IPS DF 6.9 (cell line): ENCODE data around the gene ACTG2.

Experiments used
- DNase-seq: peaks from one replicate; pipeline ENCODE4 v3.0.0-alpha.2; 2013; ENCODE audit warnings: low read depth, low spot score
- H3K27ac ChIP-seq: one replicate; pipeline ENCODE4 v1.5.1; 2013; ENCODE audit warnings: low read length, control low read depth
- H3K27me3 ChIP-seq: 2 replicates; pipeline ENCODE4 v1.6.1; 2013; ENCODE audit warnings: mild to moderate bottlenecking, low read length; ENCODE audit not compliant: control insufficient read depth, insufficient read depth
- H3K36me3 ChIP-seq: 2 replicates; pipeline ENCODE4 v1.6.1; 2013; ENCODE audit warnings: low read length; ENCODE audit not compliant: control insufficient read depth, insufficient read depth
- H3K4me1 ChIP-seq: 2 replicates; pipeline ENCODE4 v1.6.1; 2013; ENCODE audit warnings: low read length; ENCODE audit not compliant: control insufficient read depth, insufficient read depth
- H3K4me3 ChIP-seq: 2 replicates; pipeline ENCODE4 v1.5.1; 2013; ENCODE audit warnings: mild to moderate bottlenecking, low read length
- H3K9me3 ChIP-seq: 2 replicates; pipeline ENCODE4 v1.6.1; 2013; ENCODE audit warnings: low read length, inconsistent platforms; ENCODE audit not compliant: control insufficient read depth, insufficient read depth
- WGBS: extraction: QIAGEN DNeasy Blood & Tissue Kit; methylation state at CpG from one replicate; pipeline ENCODE4 v1.1.7; 2013; ENCODE audit warnings: mixed read lengths, missing lambda C conversion rate; ENCODE audit not compliant: insufficient read length, insufficient coverage; 5-methylcytosine and 5-hydroxymethylcytosine counted together

Gene ACTG2

DNA sequence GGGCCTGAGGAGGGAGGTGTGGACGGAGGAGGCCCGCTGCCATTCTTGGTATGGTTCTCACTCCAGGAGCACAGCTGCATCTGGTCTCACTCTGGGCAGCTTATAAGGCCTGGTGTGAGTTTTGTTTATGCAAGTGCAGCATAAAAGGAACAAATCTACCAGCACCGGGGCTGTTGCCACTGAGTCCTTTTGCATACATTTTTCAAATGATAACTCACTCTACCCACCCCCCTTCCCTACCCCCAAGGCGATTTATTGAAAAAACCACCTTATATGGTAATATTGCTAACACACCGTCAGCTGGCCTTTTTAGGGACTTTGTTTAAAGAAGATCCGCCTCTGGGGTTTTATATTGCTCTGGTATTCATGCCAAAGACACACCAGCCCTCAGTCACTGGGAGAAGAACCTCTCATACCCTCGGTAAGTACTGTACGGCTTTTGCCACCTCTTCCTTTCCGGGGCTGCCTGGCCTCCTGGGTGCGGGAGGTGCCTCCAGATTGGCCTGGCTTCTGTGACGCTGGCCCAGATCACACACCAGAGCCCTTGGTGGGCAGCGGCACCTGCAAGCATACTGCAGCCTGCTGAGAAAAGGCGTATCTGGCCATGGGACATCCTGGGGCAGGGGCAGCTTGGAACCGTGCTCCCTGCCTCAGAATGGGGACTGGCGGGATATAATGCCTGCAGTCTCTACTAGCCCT lies at the start of gene ACTG2:
Gene ACTG2 (plus strand): TSS at position 378 of the 699 bp plus-strand sequence. CDS start 8,304 bp downstream, outside the sequence.
- Histone ChIP-seq H3K9me3 (no peaks in the 10 kb centered on the region), H3K4me1 (no peaks in the 10 kb centered on the region), H3K27ac (no peak within 1 kb of the TSS), H3K4me3 (no peak within 1 kb of the TSS), H3K27me3 (no peaks in the 10 kb centered on the region), H3K36me3 (no peaks in the 10 kb centered on the region; the same call in 1 of the 2 replicates)
- no peak for DNase-seq
- no CpG with 5 or more reads among the region's 15 CpGs for WGBS

DNA sequence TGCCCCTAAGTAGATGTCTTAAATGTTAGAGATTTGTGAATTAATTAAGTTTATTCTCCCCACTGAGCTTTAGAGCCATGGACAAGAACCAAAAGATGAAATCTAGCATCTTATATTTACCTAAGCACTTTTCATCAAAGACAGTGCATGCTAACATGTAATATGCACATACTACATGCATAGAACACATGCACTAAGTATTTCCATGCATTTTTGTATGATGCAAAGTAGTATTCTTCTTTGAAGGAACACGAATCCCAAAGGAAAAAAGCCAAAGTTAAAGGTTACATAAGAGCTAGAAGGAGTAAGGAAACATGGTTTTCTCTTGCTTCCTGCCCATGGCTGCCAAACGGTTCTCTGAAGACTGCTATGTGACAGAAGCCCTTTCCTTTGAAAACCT lies 48.7 kb upstream of the ACTG2 start:
- no peak overlapping the region for H3K27ac ChIP-seq
- WGBS = no CpG with 5 or more reads among the region's 2 CpGs
- no peaks in the 10 kb centered on the region for H3K4me1 ChIP-seq
- H3K4me3 ChIP-seq = no peak overlapping the region
- H3K27me3 ChIP-seq = no peaks in the 10 kb centered on the region; the same call in 1 of the 2 replicates
- peaks cover 10% of the 10 kb centered on the region; the same call in 1 of the 2 replicates for H3K36me3 ChIP-seq
- H3K9me3 ChIP-seq = no peaks in the 10 kb centered on the region
- no peak for DNase-seq

DNA sequence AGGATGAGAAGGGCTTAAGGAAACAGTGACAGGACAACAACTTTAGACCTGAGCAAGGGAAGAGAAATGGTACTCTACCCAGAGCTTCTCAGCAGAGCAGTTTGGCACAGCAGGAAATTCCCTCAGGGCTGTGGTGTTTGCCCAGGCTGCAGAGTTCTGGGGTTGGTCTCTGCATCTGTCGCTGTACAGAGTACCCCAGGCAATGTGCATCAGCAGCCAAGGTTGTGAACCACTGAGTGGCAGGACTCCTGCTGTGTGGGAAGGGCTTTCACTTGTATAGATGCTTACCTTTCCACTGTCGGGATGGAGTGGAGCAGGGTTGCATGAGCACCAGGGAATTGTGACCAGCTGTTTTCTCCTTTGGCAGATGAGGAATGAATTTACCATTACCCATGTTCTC lies 42.8 kb upstream of the ACTG2 start:
- no peaks in the 10 kb centered on the region for H3K9me3 ChIP-seq
- H3K27ac ChIP-seq = no peak overlapping the region
- H3K4me1 ChIP-seq = no peaks in the 10 kb centered on the region
- no peak overlapping the region for H3K4me3 ChIP-seq
- WGBS = no CpG with 5 or more reads among the region's 2 CpGs
- no peaks in the 10 kb centered on the region for H3K27me3 ChIP-seq
- peaks cover 24% of the 10 kb centered on the region; the same call in 1 of the 2 replicates for H3K36me3 ChIP-seq
- DNase-seq = no peak

DNA sequence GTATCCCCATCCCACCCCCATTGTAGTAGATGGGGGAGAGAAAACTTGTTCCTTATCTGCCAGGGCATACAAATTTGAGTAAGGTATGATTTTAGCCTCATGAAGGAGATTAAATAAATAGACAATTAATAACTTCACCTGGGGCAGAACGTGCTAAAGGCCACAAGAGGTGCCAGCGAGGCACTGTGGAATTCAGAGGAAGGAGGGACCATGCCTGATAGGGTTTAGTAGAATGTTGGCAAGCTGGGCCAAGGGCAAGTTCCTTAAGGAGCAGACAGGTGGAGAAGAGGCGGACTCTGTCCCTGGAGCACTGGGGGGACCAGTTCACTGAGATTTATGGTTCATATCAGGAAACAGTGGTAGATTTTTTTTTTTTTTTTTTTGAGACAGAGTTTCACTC lies 41.5 kb upstream of the ACTG2 start:
- no peak for DNase-seq
- Histone ChIP-seq H3K9me3 (no peaks in the 10 kb centered on the region), H3K36me3 (peaks cover 23% of the 10 kb centered on the region; the same call in 1 of the 2 replicates), H3K27me3 (no peaks in the 10 kb centered on the region), H3K4me3 (no peak overlapping the region), H3K27ac (no peak overlapping the region), H3K4me1 (no peaks in the 10 kb centered on the region)
- no CpG with 5 or more reads among the region's 3 CpGs for WGBS

DNA sequence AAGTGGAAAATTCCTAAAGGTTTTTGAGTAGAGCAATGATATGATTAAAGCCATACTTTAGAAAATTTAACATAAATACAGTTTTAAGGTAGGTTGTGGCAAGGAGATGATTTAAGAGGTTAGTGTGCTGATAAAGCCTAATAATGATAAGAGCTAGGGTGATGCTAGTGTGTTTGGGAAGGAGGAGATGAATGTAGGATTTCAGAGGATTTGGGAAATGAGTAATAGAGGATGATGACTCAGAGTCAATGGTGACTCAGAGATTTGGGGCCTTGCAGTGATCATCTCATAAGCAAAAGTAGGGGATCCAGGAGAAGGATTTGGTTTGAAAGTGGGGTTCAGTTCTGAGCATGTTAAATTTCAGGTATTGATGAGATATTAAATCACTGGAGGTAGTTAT lies 40.8 kb upstream of the ACTG2 start:
- Histone ChIP-seq H3K36me3 (peaks cover 23% of the 10 kb centered on the region; the same call in 1 of the 2 replicates), H3K4me1 (no peaks in the 10 kb centered on the region), H3K4me3 (no peak overlapping the region), H3K27ac (no peak overlapping the region), H3K27me3 (no peaks in the 10 kb centered on the region), H3K9me3 (no peaks in the 10 kb centered on the region)
- DNase-seq = no peak

DNA sequence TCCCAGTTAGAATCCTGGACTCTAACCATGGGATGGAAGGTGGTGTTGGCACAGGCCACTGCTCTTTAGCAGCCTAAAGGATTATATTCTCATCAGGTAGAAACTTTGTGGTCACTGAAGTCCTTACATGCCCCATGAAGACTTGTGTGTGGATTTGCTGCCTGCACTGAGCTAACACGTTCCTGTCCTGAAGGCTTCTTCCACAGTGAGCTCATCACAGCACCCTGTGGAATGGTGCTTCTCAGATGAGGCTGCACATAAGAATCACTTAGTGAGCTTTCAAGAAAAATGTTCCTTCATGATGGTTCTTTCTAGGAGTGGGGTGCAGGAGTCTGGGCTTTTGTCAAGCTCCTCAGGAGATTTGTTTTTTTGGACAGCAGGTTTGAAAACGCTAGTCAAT lies 37.3 kb upstream of the ACTG2 start:
- WGBS = no CpG with 5 or more reads among the region's 2 CpGs
- H3K36me3 ChIP-seq = peaks cover 14% of the 10 kb centered on the region; the same call in 1 of the 2 replicates
- no peaks in the 10 kb centered on the region for H3K9me3 ChIP-seq
- no peak for DNase-seq
- H3K27ac ChIP-seq = no peak overlapping the region
- H3K4me3 ChIP-seq = no peak overlapping the region
- H3K4me1 ChIP-seq = no peaks in the 10 kb centered on the region
- no peaks in the 10 kb centered on the region for H3K27me3 ChIP-seq

DNA sequence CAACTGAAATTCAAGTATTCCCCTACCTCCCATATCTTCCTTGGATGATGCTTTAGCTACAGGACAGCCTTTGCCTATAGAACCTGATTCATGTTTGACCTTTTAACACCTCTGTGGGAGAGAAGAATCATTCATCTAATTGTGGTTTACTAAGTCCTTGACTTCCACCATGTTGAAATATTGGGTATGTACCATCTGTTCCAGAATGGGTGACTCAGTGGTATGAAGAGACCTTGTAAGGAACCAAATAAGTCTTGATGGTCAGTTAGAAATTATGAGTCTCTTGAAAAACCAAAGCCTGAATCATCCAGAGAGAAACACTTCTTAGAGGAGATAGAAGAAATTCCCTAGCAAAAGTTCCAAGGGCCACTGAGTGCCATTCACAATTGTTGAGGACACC lies 36.6 kb upstream of the ACTG2 start:
- Histone ChIP-seq H3K9me3 (no peaks in the 10 kb centered on the region), H3K4me3 (no peak overlapping the region), H3K27me3 (no peaks in the 10 kb centered on the region), H3K36me3 (peaks cover 14% of the 10 kb centered on the region; the same call in 1 of the 2 replicates), H3K4me1 (no peaks in the 10 kb centered on the region), H3K27ac (no peak overlapping the region)
- no peak for DNase-seq

DNA sequence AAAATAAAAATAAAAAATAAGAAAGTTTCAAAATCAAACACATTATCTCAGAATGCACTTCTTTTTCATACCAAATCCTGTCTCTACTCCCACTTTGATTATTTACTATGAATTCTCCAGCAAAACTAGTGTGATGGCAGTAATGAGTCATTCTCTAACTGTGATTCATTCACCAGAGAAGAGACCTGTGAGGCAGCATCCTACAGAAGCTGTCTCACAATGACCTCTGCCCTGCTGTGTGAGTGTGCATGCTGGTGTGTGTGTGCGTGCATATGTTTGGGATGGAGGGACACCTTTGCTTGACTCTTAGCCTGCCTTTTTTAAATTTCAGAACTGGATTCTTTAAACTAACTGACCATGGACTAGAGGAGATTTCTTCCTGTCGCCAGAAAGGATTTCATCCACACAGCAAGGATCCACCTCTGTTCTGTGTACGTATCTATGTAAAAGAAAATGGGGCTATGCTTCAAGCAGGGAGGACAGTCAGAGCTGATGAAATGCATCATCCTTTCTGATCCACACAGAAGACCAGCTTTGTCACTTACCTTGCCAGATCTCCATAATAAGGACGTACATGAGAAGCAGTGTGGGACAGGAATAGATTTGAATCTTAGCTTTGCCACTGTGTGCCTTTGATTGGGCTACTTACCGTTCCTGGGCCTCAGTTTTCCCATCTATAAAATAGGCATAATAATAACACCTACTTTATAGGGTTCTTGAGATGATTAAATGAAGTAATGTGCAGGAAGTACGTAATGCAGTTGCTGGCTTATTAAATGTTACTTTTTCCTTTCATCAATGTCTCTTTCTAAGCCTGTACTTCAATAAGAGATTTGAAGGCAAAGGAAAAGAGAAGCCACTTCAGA lies 32.9 kb upstream of the ACTG2 start:
- H3K4me1 ChIP-seq = no peaks in the 10 kb centered on the region
- WGBS = no CpG with 5 or more reads among the region's 6 CpGs
- no peaks in the 10 kb centered on the region for H3K27me3 ChIP-seq
- no peaks in the 10 kb centered on the region for H3K9me3 ChIP-seq
- peaks cover 17% of the 10 kb centered on the region; the same call in 1 of the 2 replicates for H3K36me3 ChIP-seq
- no peak overlapping the region for H3K4me3 ChIP-seq
- DNase-seq = no peak
- no peak overlapping the region for H3K27ac ChIP-seq

DNA sequence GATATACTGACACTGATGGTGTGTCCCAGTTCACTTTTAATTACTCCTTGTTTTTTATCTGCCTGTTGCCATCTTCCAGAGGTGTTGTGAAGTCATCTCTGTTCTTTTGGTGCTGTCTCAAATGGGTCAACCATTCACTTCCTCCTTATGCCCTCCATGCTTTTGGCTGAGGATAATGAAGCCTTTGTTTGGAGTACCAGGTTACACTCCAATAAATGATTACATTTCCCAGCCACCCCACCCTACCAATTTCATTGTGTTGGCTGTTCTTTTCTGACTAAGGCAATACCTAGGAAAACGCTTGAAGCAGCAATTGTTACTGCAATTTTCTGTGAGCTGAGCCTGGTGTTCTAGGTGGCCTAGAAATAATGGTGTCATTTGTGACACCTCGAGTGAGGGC lies 29.8 kb upstream of the ACTG2 start:
- Histone ChIP-seq H3K27ac (no peak overlapping the region), H3K4me3 (no peak overlapping the region), H3K9me3 (no peaks in the 10 kb centered on the region), H3K27me3 (no peaks in the 10 kb centered on the region), H3K36me3 (peaks cover 13% of the 10 kb centered on the region; the same call in 1 of the 2 replicates), H3K4me1 (no peaks in the 10 kb centered on the region)
- no peak for DNase-seq
- WGBS = no CpG with 5 or more reads among the region's 2 CpGs

DNA sequence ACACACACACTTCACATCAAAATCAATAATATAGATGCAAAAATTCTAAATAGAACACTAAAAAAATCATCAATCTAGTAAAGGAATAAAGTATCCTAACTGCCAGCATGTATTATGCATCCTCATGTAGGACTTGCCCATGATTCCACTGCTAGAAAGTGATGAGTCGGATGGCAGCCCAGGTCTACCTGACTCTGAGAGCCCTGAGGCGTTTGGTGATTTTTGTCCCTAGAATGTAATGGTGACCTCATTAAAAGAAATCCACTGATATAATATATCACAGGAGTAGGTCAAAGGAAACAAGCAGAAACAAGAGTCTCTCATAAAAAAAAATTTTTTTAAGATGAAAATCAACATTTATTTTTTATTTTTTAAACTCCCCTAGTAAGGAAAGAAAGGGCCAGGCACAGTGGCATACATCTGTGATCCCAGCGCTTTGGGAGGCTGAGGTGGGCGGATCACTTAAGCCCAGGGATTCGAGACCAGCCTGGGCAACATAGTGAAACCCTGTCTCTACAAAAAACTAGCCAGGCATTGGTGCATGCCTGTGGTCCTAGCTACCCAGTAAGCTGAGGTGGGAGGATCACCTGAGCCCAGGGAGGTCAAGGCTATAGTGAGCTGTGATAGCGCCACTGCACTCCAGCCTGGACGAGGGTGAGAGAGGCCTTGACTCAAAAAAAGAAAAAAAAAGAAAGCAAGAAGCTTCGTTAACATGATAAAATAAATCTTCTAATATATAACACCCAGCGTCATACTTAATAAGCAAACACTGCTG lies 24.4 kb upstream of the ACTG2 start:
- Histone ChIP-seq H3K4me3 (no peak overlapping the region), H3K36me3 (peaks cover 6% of the 10 kb centered on the region; the same call in 1 of the 2 replicates), H3K27ac (no peak overlapping the region), H3K27me3 (no peaks in the 10 kb centered on the region), H3K4me1 (no peaks in the 10 kb centered on the region), H3K9me3 (no peaks in the 10 kb centered on the region)
- DNase-seq = no peak
- WGBS = no CpG with 5 or more reads among the region's 9 CpGs
